MM.1S (cell line): ENCODE results near the gene ZNF106.

ENCODE experiments used
- DNase-seq: peaks from one replicate; pipeline ENCODE4 v3.0.0-alpha.2; 2015
- H2AFZ ChIP-seq: fragments of 300-600 bp; sonication (generic); 2 replicates; pipeline ENCODE4 v1.6.0; 2016; ENCODE audit warnings: antibody characterized with exemption, low read length
- H3F3A ChIP-seq: fragments of 300-600 bp; sonication (generic); 2 replicates; pipeline ENCODE4 v1.6.1; 2016; ENCODE audit warnings: mild to moderate bottlenecking, antibody characterized with exemption, low read length, moderate library complexity, mixed read lengths; ENCODE audit not compliant: insufficient read depth
- H3K27ac ChIP-seq: fragments of 300-600 bp; sonication (generic); 2 replicates; pipeline ENCODE4 v1.5.1; 2016; ENCODE audit warnings: mild to moderate bottlenecking, low read length
- H3K27me3 ChIP-seq: fragments of 300-600 bp; sonication (generic); replicated peaks from 2 replicates; pipeline ENCODE4 v1.6.0; 2016; ENCODE audit warnings: low read length; ENCODE audit not compliant: insufficient read depth
- H3K36me3 ChIP-seq: fragments of 300-600 bp; sonication (generic); replicated peaks from 2 replicates; pipeline ENCODE4 v1.6.1; 2016; ENCODE audit warnings: mild to moderate bottlenecking, low read length, mixed read lengths; ENCODE audit not compliant: insufficient read depth
- H3K4me1 ChIP-seq: fragments of 300-600 bp; sonication (generic); 2 replicates; pipeline ENCODE4 v1.6.1; 2016; ENCODE audit warnings: low read length, mixed read lengths
- H3K4me2 ChIP-seq: fragments of 300-600 bp; sonication (generic); 2 replicates; pipeline ENCODE4 v1.6.0; 2016; ENCODE audit warnings: low read depth, low read length
- H3K4me3 ChIP-seq: fragments of 300-600 bp; sonication (generic); 2 replicates; pipeline ENCODE4 v1.5.1; 2016; ENCODE audit warnings: low read length, mixed read lengths
- H3K79me2 ChIP-seq: fragments of 300-600 bp; sonication (generic); 2 replicates; pipeline ENCODE4 v1.6.1; 2016; ENCODE audit warnings: mixed run types, low read length, mixed read lengths
- H3K9ac ChIP-seq: fragments of 300-600 bp; sonication (generic); 2 replicates; pipeline ENCODE4 v1.6.1; 2016; ENCODE audit warnings: low read length, mixed read lengths
- H3K9me2 ChIP-seq: fragments of 300-600 bp; sonication (generic); replicated peaks from 2 replicates; pipeline ENCODE4 v1.6.1; 2016; ENCODE audit warnings: mild to moderate bottlenecking, low read length, mixed read lengths; ENCODE audit not compliant: insufficient read depth
- H3K9me3 ChIP-seq: fragments of 300-600 bp; sonication (generic); replicated peaks from 2 replicates; pipeline ENCODE4 v1.6.1; 2016; ENCODE audit warnings: mild to moderate bottlenecking, low read length, mixed read lengths; ENCODE audit not compliant: insufficient read depth
- H4K20me1 ChIP-seq: fragments of 300-600 bp; sonication (generic); 2 replicates; pipeline ENCODE4 v1.6.1; 2016; ENCODE audit warnings: mild to moderate bottlenecking, low read length, moderate library complexity, mixed read lengths; ENCODE audit not compliant: insufficient read depth
- CTCF ChIP-seq: fragments of 300-600 bp; sonication (generic); IDR thresholded peaks from 2 replicates; pipeline ENCODE4 v1.5.1; 2016; ENCODE audit warnings: antibody characterized with exemption, low read length, mixed read lengths
- EZH2 ChIP-seq: fragments of 300-600 bp; sonication (generic); optimal IDR thresholded peaks from 2 replicates; pipeline ENCODE3; 2017; ENCODE audit warnings: low read depth, mild to moderate bottlenecking, antibody characterized with exemption, low read length, mixed read lengths
- EZH2phosphoT487 ChIP-seq: fragments of 300-600 bp; sonication (generic); IDR thresholded peaks from 2 replicates; pipeline ENCODE4 v1.6.1; 2018; ENCODE audit warnings: antibody characterized with exemption, low read length

Gene ZNF106

GRCh38 chr15:42368096-42368495 is 122.8 kb downstream of the ZNF106 start:
- no peak for DNase-seq
- Histone ChIP-seq H2AFZ (no peak overlapping the region), H3K36me3 (no peaks in the 10 kb centered on the region), H3K27ac (no peak overlapping the region), H3K9me3 (no peaks in the 10 kb centered on the region), H3K79me2 (no peaks in the 10 kb centered on the region), H3K4me1 (no peaks in the 10 kb centered on the region), H3K4me2 (no peak overlapping the region), H3K9ac (no peak overlapping the region), H4K20me1 (no peaks in the 10 kb centered on the region), H3K9me2 (no peaks in the 10 kb centered on the region), H3F3A (no peaks in the 10 kb centered on the region), H3K27me3 (no peaks in the 10 kb centered on the region), H3K4me3 (no peak overlapping the region)
- no peak for TF ChIP-seq CTCF
- no peak for TF ChIP-seq EZH2
- no peak for TF ChIP-seq EZH2phosphoT487

GRCh38 chr15:42367041-42367440 is 123.9 kb downstream of the ZNF106 start:
- H3K9ac ChIP-seq, result no peak overlapping the region
- no peaks in the 10 kb centered on the region for H3K9me3 ChIP-seq
- no peak for TF ChIP-seq EZH2phosphoT487
- no peak for TF ChIP-seq CTCF
- TF ChIP-seq EZH2, result no peak
- DNase-seq, result no peak
- no peaks in the 10 kb centered on the region for H3K9me2 ChIP-seq
- H3K36me3 ChIP-seq, result no peaks in the 10 kb centered on the region
- H3K4me2 ChIP-seq, result no peak overlapping the region
- H2AFZ ChIP-seq, result no peak overlapping the region
- H3K79me2 ChIP-seq, result no peaks in the 10 kb centered on the region
- H3K4me3 ChIP-seq, result no peak overlapping the region
- H4K20me1 ChIP-seq, result no peaks in the 10 kb centered on the region
- no peaks in the 10 kb centered on the region for H3K27me3 ChIP-seq
- no peaks in the 10 kb centered on the region for H3K4me1 ChIP-seq
- H3F3A ChIP-seq, result no peaks in the 10 kb centered on the region
- H3K27ac ChIP-seq, result no peak overlapping the region

GRCh38 chr15:42365921-42366550 is 124.9 kb downstream of the ZNF106 start:
- no peak overlapping the region for H3K4me3 ChIP-seq
- H3F3A ChIP-seq, result no peaks in the 10 kb centered on the region
- DNase-seq, result no peak
- H4K20me1 ChIP-seq, result no peaks in the 10 kb centered on the region
- no peaks in the 10 kb centered on the region for H3K9me2 ChIP-seq
- H3K36me3 ChIP-seq, result no peaks in the 10 kb centered on the region
- no peak overlapping the region for H3K27ac ChIP-seq
- no peak overlapping the region for H2AFZ ChIP-seq
- no peaks in the 10 kb centered on the region for H3K9me3 ChIP-seq
- TF ChIP-seq EZH2 (no peak), EZH2phosphoT487 (no peak), CTCF (no peak)
- no peaks in the 10 kb centered on the region for H3K27me3 ChIP-seq
- H3K79me2 ChIP-seq, result no peaks in the 10 kb centered on the region
- no peak overlapping the region for H3K4me2 ChIP-seq
- no peak overlapping the region for H3K9ac ChIP-seq
- H3K4me1 ChIP-seq, result no peaks in the 10 kb centered on the region
